Tibial nerve (tissue), 4 donors: ENCODE data around the gene LIPC.

Source experiments
- CTCF ChIP-seq, 5 experiments: fragments of 200-600 bp in 3 of 5; fragments of 450-650 bp in 2 of 5; sonication (generic) in 3 of 5; IDR thresholded peaks; one replicate each; pipeline ENCODE4 v1.5.1; 2016 to 2019; ENCODE audit warnings: antibody characterized with exemption in 5 of 5, mild to moderate bottlenecking in 3 of 5, moderate library complexity in 2 of 5
- EP300 ChIP-seq, 2 donors: sonication (generic); formaldehyde crosslinking; IDR thresholded peaks; one replicate each; pipeline ENCODE4 v1.6.1; 2017; ENCODE audit warnings: antibody characterized with exemption in 2 of 2, mild to moderate bottlenecking in 1 of 2

GRCh38 chr15:58506064-58506490 is 74.3 kb downstream of the LIPC start:
- TF ChIP-seq EP300 (IDR thresholded peaks at IDR 0.05) (no peak), CTCF (IDR thresholded peaks at IDR 0.05) (no peak)
